ENCODE results near the gene ITGAD.

DNA sequence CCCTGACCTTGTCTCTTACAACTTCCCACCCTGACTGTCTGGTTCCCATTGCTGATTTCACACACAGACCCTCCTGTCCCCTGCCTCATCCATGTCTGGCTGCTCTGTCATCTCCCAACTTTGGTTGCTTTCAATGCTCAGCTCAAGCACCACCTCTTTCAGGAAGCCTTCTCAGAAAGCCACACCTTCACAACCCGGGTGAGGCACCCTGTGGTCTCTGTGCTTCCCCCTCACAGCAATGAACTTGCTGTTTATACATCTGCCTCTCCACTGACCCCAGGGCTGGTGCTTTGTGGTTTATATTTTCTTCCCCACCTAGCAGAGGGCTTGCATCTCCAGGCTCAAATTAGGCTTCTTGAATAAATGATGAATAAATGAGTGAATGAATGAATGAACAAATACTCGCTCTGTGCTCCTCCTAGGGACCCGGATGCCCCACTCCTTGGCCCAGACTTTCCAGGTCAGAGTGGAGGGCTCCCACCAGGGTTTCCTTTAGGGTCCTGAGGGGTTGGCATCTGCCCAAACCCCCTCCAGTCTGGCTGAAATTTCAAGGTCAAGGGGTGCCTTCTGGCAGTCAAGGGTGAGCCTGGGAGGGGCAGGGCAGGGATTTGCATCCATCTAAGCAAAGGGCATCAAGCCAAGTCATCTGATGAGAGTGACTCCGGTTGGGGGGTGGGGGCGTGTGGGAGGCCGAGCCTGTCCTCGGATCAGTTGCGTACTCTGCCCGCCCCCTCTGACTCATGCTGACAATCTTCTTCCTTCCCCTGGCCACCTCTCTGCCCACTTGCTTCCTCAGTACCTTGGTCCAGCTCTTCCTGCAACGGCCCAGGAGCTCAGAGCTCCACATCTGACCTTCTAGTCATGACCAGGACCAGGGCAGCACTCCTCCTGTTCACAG, 38.5 kb upstream of the ITGAD start, which contains the start of gene ITGAX:
- no peak for TF ChIP-seq CSDC2 (CRISPR knock-in tag; IDR thresholded peaks at IDR 0.05)
- TF ChIP-seq ARNTL (CRISPR knock-in tag; IDR thresholded peaks at IDR 0.05; ENCODE audit: borderline replicate concordance, low read depth) = no peak
- TF ChIP-seq RARB (CRISPR knock-in tag; IDR thresholded peaks at IDR 0.05) = no peak
